Right lung (tissue), 5 donors: ENCODE data around the gene STAM2. TPM values are rescaled to one million over a fixed set of nuclear protein-coding genes. Genes with fewer than 3 reads are reported as not detected.
A peak's percentile ranks its signal among the peaks of the same experiment; 100 is the strongest.
"Not testable (repeated sequence)": the region's sequence is repeated elsewhere in the genome, so short reads cannot be mapped to it uniquely, and the experiment has no call there.

Experiments
- DNase-seq, 2 donors: peaks; one replicate each; pipeline ENCODE4 v3.0.0-alpha.2; 2013
- polyA plus RNA-seq, 5 donors: library from polyadenylated mRNA; unstranded; fragments of 120-200 nt; gene quantifications; one replicate each; pipeline versions ENCODE4 v1.2.1 to v1.2.3, GENCODE V29; 2013; ENCODE audit warnings: inconsistent platforms in 1 of 5, low replicate concordance in 1 of 5; ENCODE audit not compliant: insufficient read length in 5 of 5, insufficient read depth in 1 of 5

Gene STAM2
- polyA plus RNA-seq, 5 donors, result 31.8 to 48.9 (median 47.2) TPM

- DNase-seq, result no peak
These were observed 59.6 kb downstream of the STAM2 start for GRCh38 chr2:152115952-152116351.

DNA sequence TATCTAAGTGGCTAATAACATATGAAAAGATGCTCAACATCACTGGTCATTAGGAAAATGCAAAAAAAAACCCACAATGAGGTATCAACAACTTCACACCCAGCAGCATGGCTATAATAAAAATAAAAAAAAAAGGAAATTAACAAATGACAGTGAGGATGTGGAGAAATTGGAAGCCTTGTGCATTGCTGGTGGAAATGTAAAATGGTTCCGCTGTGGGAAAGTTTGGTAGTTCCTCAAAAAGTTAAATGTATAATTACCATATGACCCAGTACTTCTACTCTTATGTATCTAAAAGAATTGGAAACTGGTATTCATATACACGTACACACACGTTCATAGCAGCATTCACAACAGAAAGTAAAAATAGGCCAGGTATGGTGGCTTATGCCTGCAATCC lies 61.2 kb downstream of the STAM2 start:
- no peak for DNase-seq

- not testable (repeated sequence) for DNase-seq
These were observed 68.4 kb downstream of the STAM2 start for GRCh38 chr2:152107140-152107539.

- DNase-seq, result no peak
These were observed 69.1 kb downstream of the STAM2 start for GRCh38 chr2:152106464-152106863.

- DNase-seq, result no peak
These were observed 72.3 kb downstream of the STAM2 start for GRCh38 chr2:152103271-152103670.

- DNase-seq, result no peak
These were observed 74.6 kb downstream of the STAM2 start for GRCh38 chr2:152100961-152101360.

DNA sequence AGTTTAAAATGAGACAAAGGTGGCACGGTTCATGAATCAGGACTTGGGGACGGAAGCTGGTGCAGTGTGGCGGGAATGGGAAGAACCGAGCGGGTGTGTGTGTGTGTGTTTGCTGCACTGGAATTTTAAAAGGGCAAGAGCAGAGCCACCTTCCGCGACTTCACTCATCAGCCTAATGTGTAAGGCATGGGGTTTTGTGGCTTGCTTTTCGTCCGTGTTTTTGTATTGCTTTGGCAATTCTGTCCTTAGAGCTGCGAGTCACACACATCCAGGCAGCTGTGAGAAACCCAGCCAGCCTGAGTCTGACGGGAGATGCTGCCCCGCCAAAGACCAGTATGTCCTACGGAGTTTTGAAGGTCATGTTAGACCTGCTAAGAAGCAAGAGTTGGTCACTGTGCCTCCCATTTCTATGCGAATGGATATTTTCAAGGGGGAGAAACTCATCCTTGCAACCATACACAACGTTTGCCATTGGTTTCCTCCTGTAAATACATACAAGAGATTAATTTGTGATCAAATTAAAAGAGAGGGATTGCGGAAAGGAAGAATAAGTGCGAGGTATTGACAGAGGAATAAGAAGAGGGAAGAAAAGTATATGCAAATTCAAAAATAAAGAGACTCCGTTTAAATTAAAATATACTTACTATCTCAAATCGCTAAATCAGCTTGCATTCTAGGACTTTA lies 76.1 kb downstream of the STAM2 start:
- DNase-seq, result peak; percentile 14 to 18

- DNase-seq, result peak; percentile 7 to 12
These were observed 76.8 kb downstream of the STAM2 start, which contains the start of gene CACNB4 for GRCh38 chr2:152098496-152099366. Gene CACNB4, minus strand, starts transcription at chr2:152099044.

DNA sequence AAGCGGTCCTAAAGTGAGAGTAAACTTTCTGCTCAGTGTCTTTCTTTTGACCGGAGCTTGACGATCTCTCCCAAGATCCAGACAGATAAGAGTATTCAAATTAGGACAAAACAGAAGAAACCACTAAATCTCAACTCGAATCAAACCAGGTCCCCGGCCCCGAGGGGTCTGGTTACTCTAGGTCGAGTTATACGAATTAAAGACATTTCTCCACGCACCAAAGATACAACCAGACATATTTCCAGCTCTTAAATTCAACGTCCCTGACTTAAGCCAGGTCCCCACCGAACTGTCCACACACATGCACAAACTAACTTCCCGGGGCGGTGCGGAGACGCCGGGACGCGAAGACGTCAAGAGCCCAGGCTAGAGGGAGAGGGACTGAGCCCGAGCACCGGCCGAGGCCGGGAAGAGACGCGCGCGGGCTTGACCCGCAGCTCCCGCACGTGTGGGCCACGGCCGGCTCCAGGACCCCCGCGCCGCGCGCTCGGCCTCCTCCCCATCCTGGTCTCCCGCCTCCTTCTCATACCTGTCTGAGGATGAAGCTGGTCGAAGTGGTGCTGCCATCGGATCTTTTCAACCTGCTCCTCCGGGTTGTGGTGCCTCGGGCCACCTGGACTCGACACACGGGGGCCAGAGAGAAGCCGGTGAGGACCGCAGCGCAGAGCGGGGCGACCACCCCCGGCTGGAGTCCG lies 77.6 kb downstream of the STAM2 start:
- DNase-seq, result peak; percentile 24 to 26

GRCh38 chr2:152097290-152097800 lies 78.2 kb downstream of the STAM2 start:
- DNase-seq, result no peak

GRCh38 chr2:152095146-152095545 lies 80.4 kb downstream of the STAM2 start:
- no peak for DNase-seq

GRCh38 chr2:152094014-152094413 lies 81.5 kb downstream of the STAM2 start:
- no peak for DNase-seq

GRCh38 chr2:152093464-152093863 lies 82.1 kb downstream of the STAM2 start:
- DNase-seq, result no peak

DNA sequence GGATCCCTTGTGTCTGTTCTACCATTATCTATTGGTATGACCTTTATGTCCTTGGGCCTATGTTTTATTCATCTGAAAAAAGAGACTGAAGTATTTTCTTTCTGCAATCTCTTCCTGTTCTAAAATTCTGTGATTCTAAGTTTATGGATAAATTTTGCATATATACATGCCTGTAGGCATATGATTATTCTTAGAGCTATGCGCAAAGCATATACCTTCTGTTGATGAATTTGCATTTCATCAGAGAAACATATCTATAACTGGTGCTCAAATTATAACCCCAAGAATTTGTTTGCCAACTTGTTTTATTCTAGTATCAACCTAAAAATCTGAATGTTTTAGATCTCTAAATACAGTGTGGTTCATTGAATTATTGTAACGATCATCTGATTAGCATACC lies 83.5 kb downstream of the STAM2 start:
- DNase-seq, result no peak

DNA sequence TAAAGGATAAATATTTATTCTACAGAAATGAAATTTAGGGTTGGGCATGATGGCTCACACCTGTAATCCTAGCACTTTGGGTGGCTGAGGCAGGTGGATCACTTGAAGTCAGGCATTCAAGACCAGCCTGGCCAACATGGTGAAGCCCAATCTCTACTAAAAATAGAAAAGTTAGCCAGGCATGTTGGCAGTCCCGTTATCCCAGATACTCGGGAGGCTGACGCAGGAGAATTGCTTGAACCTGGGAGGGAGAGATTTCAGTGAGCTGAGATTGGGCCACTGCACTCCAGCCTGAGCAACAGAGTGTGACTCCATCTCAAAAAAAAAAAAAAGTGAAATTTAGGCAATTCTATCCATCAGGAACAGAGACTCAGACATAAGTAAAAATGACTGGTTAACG lies 84.8 kb downstream of the STAM2 start:
- not testable (repeated sequence) for DNase-seq

- DNase-seq, result no peak
These were observed 86.3 kb downstream of the STAM2 start for GRCh38 chr2:152089238-152089637.

DNA sequence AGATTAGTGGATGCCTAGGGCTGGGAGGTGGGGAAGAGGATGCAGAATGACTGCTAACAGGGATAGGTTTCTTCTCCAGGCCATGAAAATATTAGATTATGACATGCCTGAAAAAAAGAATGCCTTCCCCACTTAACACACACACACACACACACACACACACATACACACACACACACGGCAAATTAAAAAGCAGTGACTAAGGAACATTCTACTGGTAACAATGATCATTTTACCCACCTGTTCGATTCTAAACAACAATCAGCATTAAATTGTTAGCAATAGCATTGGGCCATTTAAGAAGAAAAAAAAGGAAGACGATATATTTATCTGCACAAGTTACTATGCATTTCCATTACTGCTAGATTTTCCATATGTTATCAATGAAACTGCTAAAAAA lies 87.6 kb downstream of the STAM2 start:
- DNase-seq, result no peak

GRCh38 chr2:152086231-152086630 lies 89.3 kb downstream of the STAM2 start:
- DNase-seq, result no peak

GRCh38 chr2:152084076-152084475 lies 91.5 kb downstream of the STAM2 start:
- DNase-seq, result no peak

DNA sequence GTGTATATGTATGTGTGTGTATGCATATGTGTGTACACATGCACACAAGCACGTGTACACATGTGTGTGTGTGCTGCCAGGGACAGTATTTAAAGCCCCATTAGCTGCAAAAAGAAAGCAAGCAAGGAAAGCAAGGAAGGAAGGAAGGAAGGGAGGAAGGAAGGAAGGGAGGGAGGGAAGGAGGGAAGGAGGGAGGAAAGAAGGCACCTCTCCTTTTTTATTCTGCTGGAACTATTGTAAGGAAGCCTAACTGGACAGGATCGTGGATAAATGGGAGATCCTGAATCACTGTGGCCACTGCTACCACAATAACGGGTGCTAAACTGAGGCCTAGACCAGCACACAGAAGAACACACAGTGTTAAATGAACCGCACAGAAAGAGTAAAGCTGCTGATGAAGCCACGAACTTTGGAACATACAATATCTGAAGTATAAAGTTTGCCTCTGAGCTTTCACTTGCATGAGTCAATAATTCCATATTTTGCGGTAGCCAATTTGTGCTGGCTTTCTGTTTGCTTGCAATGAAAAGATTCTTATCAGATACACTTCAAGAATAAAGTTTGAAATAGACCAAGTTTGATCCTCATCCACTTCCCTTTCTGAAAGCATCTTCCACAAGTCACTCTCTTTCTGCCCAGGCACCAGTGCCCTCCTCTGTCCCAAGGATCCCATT lies 92.2 kb downstream of the STAM2 start:
- DNase-seq, result no peak

DNA sequence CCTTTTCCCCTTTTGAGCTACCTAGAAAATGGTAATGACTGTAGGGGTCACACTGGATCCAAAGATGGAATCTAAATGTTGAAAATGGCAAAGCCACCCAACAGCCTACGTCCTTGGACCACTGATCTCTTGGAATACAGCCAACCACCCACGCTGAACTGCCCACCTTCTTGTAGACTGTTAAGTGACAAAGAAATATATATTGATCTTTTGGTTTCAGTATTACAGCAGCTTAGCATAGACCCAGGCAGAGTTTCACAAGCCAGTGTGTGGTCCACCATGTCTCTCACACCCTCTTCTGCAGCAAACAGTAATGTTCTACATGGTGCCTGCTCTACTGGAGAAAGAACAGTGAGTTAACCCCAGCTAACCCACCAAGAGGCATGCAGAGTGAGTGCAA lies 96.9 kb downstream of the STAM2 start:
- DNase-seq, result no peak

DNA sequence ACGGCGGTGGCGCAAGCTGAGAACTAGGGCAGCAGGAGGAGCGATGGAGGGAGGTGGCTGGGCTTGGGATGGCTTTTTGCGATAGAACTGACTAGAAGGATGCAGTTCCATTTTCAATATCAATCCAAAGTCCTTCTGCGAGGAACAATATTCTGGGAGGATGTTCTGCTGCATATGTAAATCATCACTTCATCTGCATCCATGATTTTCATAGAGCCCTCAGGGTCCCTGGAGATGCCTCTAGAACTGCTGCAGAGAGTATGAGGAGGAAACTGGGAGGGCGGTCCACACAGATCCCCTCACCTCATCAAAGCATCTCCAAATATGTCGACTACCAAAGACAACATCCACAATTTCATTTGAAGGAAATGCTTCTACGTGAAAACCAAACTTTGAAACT lies 97.5 kb downstream of the STAM2 start:
- no peak for DNase-seq
